HFFc6 (cell line): ENCODE data around the gene GNAS. TPM values are rescaled to one million over a fixed set of nuclear protein-coding genes. Genes with fewer than 3 reads are reported as not detected.

ENCODE experiments used
- DNase-seq: peaks from one replicate; pipeline ENCODE4 v3.0.0-alpha.2; 2018
- H3K27ac Mint-ChIP-seq: 2 replicates; pipeline ENCODE4 v1.8.0; 2020; ENCODE audit warnings: mild to moderate bottlenecking, mixed read lengths
- H3K27me3 Mint-ChIP-seq: 2 replicates; pipeline ENCODE4 v1.8.0; 2021; ENCODE audit warnings: mild to moderate bottlenecking, moderate library complexity, mixed read lengths; ENCODE audit not compliant: insufficient read depth
- H3K36me3 Mint-ChIP-seq: 2 replicates; pipeline ENCODE4 v1.8.0; 2021; ENCODE audit warnings: low read depth, mixed read lengths
- H3K4me1 Mint-ChIP-seq: 2 replicates; pipeline ENCODE4 v1.8.0; 2020; ENCODE audit warnings: low read depth, mixed read lengths
- H3K4me3 Mint-ChIP-seq: 2 replicates; pipeline ENCODE4 v1.8.0; 2020; ENCODE audit warnings: mild to moderate bottlenecking, moderate library complexity, mixed read lengths
- H3K9me3 Mint-ChIP-seq: 2 replicates; pipeline ENCODE4 v1.8.0; 2020; ENCODE audit warnings: mild to moderate bottlenecking, mixed read lengths
- total RNA-seq, 6 experiments: library from RNA; stranded (reverse); fragmentation: NEBNext Ultra II Directional; extraction: Animal tissue kit (Norgen Biotek cat#: 25700); gene quantifications; 2 replicates in 1 of 6; 3 replicates in 5 of 6; pipeline ENCODE4 v1.2.3, GENCODE V29; 2021
- TF ChIP-seq, protein P1 (sequence below): fragments of 200-600 bp; sonication (generic); IDR thresholded peaks from 2 replicates; pipeline ENCODE4 v1.5.0; 2021; ENCODE audit warnings: antibody characterized with exemption, mild to moderate bottlenecking

The GNAS gene
- total RNA-seq, 6 experiments from 2014 or later = 820 to 1,032 (median 914) TPM

DNA sequence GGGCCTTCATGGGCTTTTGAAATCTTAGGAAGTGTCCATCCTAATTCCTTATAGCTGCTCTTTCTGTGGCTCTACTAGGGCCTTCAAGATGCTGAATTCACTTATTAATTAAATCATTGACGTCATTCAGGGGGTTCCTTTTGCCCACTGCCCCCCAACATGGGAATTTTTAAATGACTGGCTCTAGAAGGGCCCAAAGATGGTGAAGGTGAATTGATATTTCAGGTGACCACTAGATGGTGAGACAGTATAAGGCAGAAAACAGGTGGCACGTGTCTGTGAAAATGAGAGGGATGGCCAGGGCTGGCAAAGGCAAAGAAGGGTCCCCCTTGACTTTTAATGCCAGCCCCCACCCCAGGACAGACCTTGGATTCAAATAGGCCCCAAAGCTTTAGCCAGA lies 11.8 kb downstream of the GNAS start:
- H3K27ac Mint-ChIP-seq = no peak overlapping the region
- H3K36me3 Mint-ChIP-seq = no peaks in the 10 kb centered on the region
- H3K27me3 Mint-ChIP-seq = peaks cover 31% of the 10 kb centered on the region
- TF ChIP-seq, protein P1, sequence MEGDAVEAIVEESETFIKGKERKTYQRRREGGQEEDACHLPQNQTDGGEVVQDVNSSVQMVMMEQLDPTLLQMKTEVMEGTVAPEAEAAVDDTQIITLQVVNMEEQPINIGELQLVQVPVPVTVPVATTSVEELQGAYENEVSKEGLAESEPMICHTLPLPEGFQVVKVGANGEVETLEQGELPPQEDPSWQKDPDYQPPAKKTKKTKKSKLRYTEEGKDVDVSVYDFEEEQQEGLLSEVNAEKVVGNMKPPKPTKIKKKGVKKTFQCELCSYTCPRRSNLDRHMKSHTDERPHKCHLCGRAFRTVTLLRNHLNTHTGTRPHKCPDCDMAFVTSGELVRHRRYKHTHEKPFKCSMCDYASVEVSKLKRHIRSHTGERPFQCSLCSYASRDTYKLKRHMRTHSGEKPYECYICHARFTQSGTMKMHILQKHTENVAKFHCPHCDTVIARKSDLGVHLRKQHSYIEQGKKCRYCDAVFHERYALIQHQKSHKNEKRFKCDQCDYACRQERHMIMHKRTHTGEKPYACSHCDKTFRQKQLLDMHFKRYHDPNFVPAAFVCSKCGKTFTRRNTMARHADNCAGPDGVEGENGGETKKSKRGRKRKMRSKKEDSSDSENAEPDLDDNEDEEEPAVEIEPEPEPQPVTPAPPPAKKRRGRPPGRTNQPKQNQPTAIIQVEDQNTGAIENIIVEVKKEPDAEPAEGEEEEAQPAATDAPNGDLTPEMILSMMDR = peak; percentile 45; the same call in 1 of the 2 replicates
- no peak overlapping the region for H3K4me3 Mint-ChIP-seq
- no peaks in the 10 kb centered on the region for H3K9me3 Mint-ChIP-seq
- DNase-seq = no peak
- H3K4me1 Mint-ChIP-seq = no peaks in the 10 kb centered on the region

- TF ChIP-seq, protein P1 = no peak
- Mint-ChIP-seq H3K27ac (no peak overlapping the region), H3K9me3 (no peaks in the 10 kb centered on the region), H3K4me3 (no peak overlapping the region), H3K36me3 (no peaks in the 10 kb centered on the region), H3K27me3 (peaks cover 28% of the 10 kb centered on the region), H3K4me1 (no peaks in the 10 kb centered on the region; the same call in 1 of the 2 replicates)
- no peak for DNase-seq
Measured at GRCh38 chr20:58865843-58866242, 13.3 kb downstream of the GNAS start.

DNA sequence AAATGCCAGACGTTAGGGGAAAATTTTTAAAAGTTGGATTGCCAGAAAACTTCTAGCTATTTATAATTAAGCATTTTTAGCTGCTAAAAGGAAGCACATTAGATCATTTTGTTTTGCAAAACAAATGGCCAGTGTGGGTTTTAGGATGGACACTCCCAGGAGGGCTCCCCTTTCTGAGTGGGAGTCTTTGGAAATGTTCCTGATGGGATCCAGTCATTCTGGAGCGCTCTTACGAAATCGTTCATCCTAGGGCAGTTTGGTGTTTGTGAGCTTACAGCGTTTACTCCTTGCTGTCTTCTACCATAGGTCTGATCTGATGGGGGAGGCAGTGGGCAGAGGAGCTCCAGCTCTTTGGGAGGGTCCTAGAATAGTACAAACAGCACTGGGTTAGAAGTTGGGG lies 14.7 kb downstream of the GNAS start:
- Mint-ChIP-seq H3K4me1 (no peaks in the 10 kb centered on the region; the same call in 1 of the 2 replicates), H3K27me3 (peaks cover 19% of the 10 kb centered on the region), H3K27ac (no peak overlapping the region), H3K36me3 (no peaks in the 10 kb centered on the region), H3K4me3 (no peak overlapping the region), H3K9me3 (no peaks in the 10 kb centered on the region)
- no peak for DNase-seq
- TF ChIP-seq, protein P1 = no peak

DNA sequence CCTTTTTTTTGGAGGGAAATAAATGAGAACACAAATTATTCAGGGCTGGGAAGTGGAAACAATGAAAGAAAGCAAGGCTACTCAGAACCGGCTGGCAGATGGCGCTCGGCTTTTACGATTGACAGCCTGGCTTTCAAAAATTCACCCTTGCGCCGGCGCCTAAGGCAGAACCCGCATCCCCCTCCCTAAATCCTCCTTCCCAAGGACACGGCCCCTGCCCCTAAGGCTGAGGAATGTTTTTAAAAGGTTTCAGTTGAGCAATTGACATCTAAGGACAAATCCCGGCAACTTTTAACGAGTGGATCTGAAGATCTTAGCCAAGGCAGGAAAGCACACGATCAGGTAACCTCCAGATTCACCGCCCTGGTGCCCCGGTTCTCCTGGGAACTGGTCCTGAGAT lies 16.3 kb downstream of the GNAS start:
- H3K4me3 Mint-ChIP-seq = peak overlapping the region; percentile 41; the same call in 1 of the 2 replicates
- no peaks in the 10 kb centered on the region for H3K36me3 Mint-ChIP-seq
- TF ChIP-seq, protein P1 = peak; percentile 51; the same call in 1 of the 2 replicates
- no peak for DNase-seq
- peaks cover 19% of the 10 kb centered on the region for H3K27me3 Mint-ChIP-seq
- H3K27ac Mint-ChIP-seq = no peak overlapping the region
- peaks cover 5% of the 10 kb centered on the region; the same call in 1 of the 2 replicates for H3K4me1 Mint-ChIP-seq
- no peaks in the 10 kb centered on the region for H3K9me3 Mint-ChIP-seq

GRCh38 chr20:58869662-58870227 lies 17.2 kb downstream of the GNAS start:
- Mint-ChIP-seq H3K27ac (no peak overlapping the region), H3K4me1 (peaks cover 6% of the 10 kb centered on the region; the same call in 1 of the 2 replicates), H3K36me3 (no peaks in the 10 kb centered on the region), H3K9me3 (no peaks in the 10 kb centered on the region), H3K27me3 (peaks cover 16% of the 10 kb centered on the region), H3K4me3 (no peak overlapping the region)
- DNase-seq = no peak
- TF ChIP-seq, protein P1 = no peak
